Suprapubic skin (tissue), 4 donors: ENCODE results near the gene GNAZ. TPM values are rescaled to one million over a fixed set of nuclear protein-coding genes. Genes with fewer than 3 reads are reported as not detected.

ENCODE experiments used
- DNase-seq, 2 donors: peaks; one replicate each; pipeline ENCODE4 v3.0.0-alpha.2; 2019; ENCODE audit warnings: low spot score in 2 of 2
- H3K27ac ChIP-seq: fragments of 200-600 bp; sonication (generic); one replicate; pipeline ENCODE4 v1.5.1; 2019
- H3K27me3 ChIP-seq: fragments of 200-600 bp; sonication (generic); one replicate; pipeline ENCODE4 v1.5.1; 2019
- H3K36me3 ChIP-seq: fragments of 200-600 bp; sonication (generic); one replicate; pipeline ENCODE4 v1.5.1; 2019
- H3K4me1 ChIP-seq: fragments of 200-600 bp; sonication (generic); one replicate; pipeline ENCODE4 v1.5.1; 2019
- H3K4me3 ChIP-seq: fragments of 200-600 bp; sonication (generic); one replicate; pipeline ENCODE4 v1.5.1; 2019; ENCODE audit warnings: mild to moderate bottlenecking
- H3K9me3 ChIP-seq: fragments of 200-600 bp; sonication (generic); one replicate; pipeline ENCODE4 v1.5.1; 2019
- EP300 ChIP-seq: sonication (generic); formaldehyde crosslinking; IDR thresholded peaks from one replicate; pipeline ENCODE4 v1.6.1; 2017; ENCODE audit warnings: antibody characterized with exemption
- POLR2A ChIP-seq, 2 donors: fragments of 450-650 bp; IDR thresholded peaks; one replicate each; pipeline ENCODE4 v1.6.1; 2017; ENCODE audit warnings: antibody characterized with exemption in 2 of 2, mild to moderate bottlenecking in 2 of 2, moderate library complexity in 2 of 2
- POLR2AphosphoS5 ChIP-seq, 3 donors: sonication (generic); formaldehyde crosslinking; IDR thresholded peaks; one replicate each; pipeline ENCODE4 v1.6.1; 2017; ENCODE audit warnings: antibody characterized with exemption in 3 of 3
- WGBS: methylation state at CpG from one replicate; pipeline ENCODE4 v1.1.5; 2018; 5-methylcytosine and 5-hydroxymethylcytosine counted together
- total RNA-seq, 4 donors: library from RNA; depleted of rRNA; stranded (reverse); fragments of >200 nt; gene quantifications; one replicate each; pipeline ENCODE4 v1.1.0, GENCODE V29; 2016
- TF ChIP-seq, protein P1 (sequence below), 2 donors: fragments of 200-600 bp in 1 of 2; fragments of 450-650 bp in 1 of 2; sonication (generic) in 1 of 2; IDR thresholded peaks; one replicate each; pipeline ENCODE4 v1.5.1; 2016 to 2019; ENCODE audit warnings: antibody characterized with exemption in 2 of 2, mild to moderate bottlenecking in 1 of 2, moderate library complexity in 1 of 2

GNAZ gene
- total RNA-seq, 4 donors from 2014 or later: 2.1 to 5.8 (median 3.0) TPM

DNA sequence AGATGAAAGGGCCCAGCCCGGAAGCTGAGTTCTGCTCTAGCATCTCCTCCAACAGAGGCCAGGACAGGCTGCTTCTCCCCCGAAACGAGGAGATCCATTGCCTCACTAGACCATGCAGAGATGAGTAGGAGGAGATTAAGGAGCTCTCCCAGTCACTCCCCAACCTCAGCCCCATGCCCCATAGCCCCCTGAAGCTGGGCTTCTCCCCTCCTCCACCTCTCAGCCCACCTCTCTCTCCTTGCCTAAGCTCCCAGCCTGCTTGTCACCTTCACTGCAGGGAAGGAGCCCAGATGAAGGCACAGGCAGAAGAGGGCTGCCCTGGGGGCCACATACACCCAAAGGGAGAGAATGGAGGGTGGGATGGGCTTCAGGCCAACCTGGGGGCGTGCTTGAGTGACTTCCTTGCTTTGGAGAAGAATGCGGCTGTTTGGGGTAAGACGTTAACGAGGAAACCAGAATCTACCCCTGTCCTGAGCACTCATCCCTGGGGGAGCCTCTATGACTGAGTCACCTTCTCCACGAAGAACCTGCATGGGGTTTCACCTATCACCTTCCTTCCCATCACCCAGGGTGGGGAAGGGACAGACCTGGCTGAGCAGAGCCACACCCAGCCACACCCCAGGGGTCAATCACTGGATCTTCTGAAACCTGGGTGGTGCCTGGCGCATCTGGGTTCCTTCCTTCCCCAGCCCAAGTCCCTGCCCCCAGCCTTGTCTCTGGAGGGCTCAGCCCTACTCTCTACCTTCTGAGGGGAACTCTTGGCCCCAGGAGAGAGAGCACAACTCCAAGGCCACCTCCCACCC, 11.6 kb upstream of the GNAZ start:
- peak; percentile 41 to 57 for DNase-seq
- 84% methylated on average over 9 of the region's 9 CpGs for WGBS
- TF ChIP-seq POLR2A (IDR thresholded peaks at IDR 0.05) (no peak), POLR2AphosphoS5 (IDR thresholded peaks at IDR 0.05) (no peak), EP300 (no peak)
- TF ChIP-seq, protein P1, sequence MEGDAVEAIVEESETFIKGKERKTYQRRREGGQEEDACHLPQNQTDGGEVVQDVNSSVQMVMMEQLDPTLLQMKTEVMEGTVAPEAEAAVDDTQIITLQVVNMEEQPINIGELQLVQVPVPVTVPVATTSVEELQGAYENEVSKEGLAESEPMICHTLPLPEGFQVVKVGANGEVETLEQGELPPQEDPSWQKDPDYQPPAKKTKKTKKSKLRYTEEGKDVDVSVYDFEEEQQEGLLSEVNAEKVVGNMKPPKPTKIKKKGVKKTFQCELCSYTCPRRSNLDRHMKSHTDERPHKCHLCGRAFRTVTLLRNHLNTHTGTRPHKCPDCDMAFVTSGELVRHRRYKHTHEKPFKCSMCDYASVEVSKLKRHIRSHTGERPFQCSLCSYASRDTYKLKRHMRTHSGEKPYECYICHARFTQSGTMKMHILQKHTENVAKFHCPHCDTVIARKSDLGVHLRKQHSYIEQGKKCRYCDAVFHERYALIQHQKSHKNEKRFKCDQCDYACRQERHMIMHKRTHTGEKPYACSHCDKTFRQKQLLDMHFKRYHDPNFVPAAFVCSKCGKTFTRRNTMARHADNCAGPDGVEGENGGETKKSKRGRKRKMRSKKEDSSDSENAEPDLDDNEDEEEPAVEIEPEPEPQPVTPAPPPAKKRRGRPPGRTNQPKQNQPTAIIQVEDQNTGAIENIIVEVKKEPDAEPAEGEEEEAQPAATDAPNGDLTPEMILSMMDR (IDR thresholded peaks at IDR 0.05): no peak

DNA sequence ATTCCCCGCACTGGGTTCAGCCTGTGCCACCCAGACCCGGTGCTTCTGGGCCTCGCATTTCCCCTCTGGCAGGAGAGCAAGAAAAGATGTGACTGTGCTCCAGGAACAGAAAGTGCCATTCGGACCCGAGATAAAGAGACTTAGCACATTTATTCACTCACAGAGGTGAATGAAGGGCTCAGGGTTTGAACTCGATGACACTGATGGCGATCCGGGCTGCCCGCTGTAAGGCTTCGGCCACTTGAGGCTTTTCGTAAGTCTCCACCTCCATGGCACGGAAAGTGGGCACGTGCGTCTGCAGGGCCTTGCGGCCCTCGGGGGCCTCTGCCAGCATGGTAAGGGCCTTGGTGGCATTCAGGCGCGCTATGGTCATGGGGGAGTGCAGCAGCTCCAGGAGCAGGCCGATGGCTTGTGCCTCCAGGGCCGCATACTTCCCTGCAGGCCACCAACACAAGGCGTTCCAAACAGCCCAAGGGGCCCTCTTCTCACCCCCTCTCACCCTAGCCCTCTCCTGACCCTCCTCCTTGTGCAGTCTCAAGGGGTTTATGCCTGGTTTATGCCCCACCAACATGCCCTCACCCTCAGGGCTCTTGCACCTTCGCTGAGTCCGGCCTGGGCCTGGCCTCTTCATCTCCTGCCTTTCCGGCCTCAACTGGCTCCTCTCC, 10.9 kb upstream of the GNAZ start:
- no peak overlapping the region for H3K27ac ChIP-seq
- 95% methylated on average over 24 of the region's 24 CpGs for WGBS
- DNase-seq: peak; percentile 29 to 67
- no peaks in the 10 kb centered on the region for H3K27me3 ChIP-seq
- TF ChIP-seq POLR2AphosphoS5 (IDR thresholded peaks at IDR 0.05) (no peak), EP300 (no peak), POLR2A (IDR thresholded peaks at IDR 0.05) (no peak)
- TF ChIP-seq, protein P1 (IDR thresholded peaks at IDR 0.05): no peak
- no peak overlapping the region for H3K4me3 ChIP-seq
- no peaks in the 10 kb centered on the region for H3K4me1 ChIP-seq
- H3K36me3 ChIP-seq: no peaks in the 10 kb centered on the region
- no peaks in the 10 kb centered on the region for H3K9me3 ChIP-seq

More for the DNA sequence above, 11.6 kb upstream of the GNAZ start:
- H3K27ac ChIP-seq: no peak overlapping the region
- peaks cover under 1% of the 10 kb centered on the region for H3K27me3 ChIP-seq
- no peaks in the 10 kb centered on the region for H3K9me3 ChIP-seq
- no peak overlapping the region for H3K4me3 ChIP-seq
- no peaks in the 10 kb centered on the region for H3K4me1 ChIP-seq
- H3K36me3 ChIP-seq: no peaks in the 10 kb centered on the region

DNA sequence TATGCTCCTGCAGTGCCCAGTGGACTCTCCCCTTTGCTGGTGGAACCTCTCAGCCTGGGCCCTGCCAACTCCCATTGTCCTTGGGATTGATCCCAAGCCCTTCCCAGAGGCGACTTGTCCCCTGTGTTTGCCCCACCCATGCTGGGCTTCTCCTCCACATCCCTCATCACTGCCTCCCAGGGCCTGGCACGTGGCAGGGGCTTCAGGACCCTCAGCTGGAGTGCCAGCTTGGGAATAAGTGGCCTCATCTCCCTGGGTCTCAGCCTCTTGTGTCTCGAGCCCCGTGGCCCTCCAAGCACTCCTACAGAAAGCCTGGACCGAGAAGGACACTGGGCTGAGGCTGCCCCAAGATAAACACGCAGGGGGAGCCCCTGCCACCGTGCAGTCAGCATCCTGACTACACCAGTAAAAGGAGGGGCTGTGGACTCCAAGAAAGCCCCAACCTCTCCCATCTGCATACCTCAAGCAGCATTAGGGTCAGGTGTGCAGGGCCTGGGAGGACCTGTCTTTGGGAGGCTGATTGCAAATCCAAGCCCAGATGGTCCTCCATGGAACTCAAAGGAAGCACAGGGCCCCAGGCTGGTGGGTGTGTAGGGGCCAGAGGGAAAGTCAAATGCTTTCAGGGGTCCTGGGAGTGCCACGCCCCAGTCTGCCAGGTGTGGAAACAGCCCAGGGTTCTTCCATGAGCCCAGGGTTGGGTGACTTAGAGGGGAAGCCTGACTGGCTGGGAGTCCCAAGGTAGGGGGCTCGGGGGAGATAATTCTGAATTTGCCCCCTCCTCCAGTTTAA, 9.5 kb upstream of the GNAZ start:
- no peaks in the 10 kb centered on the region for H3K4me1 ChIP-seq
- no peak for TF ChIP-seq POLR2A (IDR thresholded peaks at IDR 0.05)
- TF ChIP-seq, protein P1 (IDR thresholded peaks at IDR 0.05): no peak
- no peak overlapping the region for H3K27ac ChIP-seq
- H3K9me3 ChIP-seq: no peaks in the 10 kb centered on the region
- H3K36me3 ChIP-seq: no peaks in the 10 kb centered on the region
- no peaks in the 10 kb centered on the region for H3K27me3 ChIP-seq
- no peak overlapping the region for H3K4me3 ChIP-seq
- DNase-seq: peak; percentile 40 to 65
- 75% methylated on average over 9 of the region's 9 CpGs for WGBS

DNA sequence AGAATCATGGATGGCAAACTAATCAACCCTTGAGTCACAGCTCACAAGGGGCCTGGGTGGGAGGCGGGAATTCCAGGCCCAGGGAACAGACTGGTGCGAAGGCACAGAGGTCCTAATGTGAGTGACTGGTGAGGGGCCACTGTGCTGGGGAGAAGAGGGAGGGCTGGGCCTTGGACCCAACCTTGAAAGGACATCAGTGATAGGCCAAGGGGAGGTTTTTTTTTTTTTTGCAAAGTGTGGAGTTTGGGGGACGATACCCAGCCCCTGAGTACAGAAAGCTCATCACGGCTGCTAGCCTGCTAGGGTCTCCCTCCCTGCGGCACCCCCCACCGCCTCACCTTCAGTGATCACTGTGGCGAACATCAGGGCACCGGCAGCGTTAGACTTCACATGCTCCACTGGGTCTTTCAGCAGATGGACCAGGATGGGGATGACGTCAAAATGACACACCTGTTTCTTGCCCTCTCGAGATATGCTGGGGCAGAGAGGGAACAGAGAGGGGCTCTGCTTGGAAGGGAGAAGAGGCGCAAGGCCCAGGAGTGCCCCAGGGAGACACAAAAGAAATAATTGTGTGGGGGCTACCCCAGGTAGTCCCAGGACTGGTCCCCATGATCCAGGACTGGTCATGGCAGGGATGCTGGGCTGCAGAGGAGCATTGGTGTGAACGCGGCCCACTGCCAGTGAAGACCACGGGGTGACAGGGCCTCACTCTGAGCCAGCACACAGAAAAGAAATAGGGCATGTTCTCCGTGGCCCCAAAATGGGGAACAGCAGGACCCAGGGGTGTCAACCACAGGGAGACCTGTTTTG, 8.6 kb upstream of the GNAZ start:
- peak; percentile 38 to 58 for DNase-seq
- no peaks in the 10 kb centered on the region for H3K27me3 ChIP-seq

More for the DNA sequence above, 8.6 kb upstream of the GNAZ start:
- H3K27ac ChIP-seq: no peak overlapping the region
- no peaks in the 10 kb centered on the region for H3K36me3 ChIP-seq
- TF ChIP-seq POLR2A (IDR thresholded peaks at IDR 0.05) (no peak), EP300 (no peak), POLR2AphosphoS5 (IDR thresholded peaks at IDR 0.05) (no peak)
- TF ChIP-seq, protein P1 (IDR thresholded peaks at IDR 0.05): no peak
- H3K4me3 ChIP-seq: no peak overlapping the region
- 95% methylated on average over 12 of the region's 16 CpGs for WGBS
- no peaks in the 10 kb centered on the region for H3K9me3 ChIP-seq
- H3K4me1 ChIP-seq: no peaks in the 10 kb centered on the region
